GM12875 (cell line): ENCODE measurements around the gene STUB1.
A peak's percentile ranks its signal among the peaks of the same experiment; 100 is the strongest.

ENCODE experiments used
- H3K4me3 ChIP-seq: one replicate; pipeline ENCODE4 v1.5.1; 2011; ENCODE audit warnings: low read depth, low read length, control low read depth
- CTCF ChIP-seq: IDR thresholded peaks from 2 replicates; pipeline ENCODE4 v1.5.1; 2011; ENCODE audit warnings: low read depth, mild to moderate bottlenecking, control low read depth, inconsistent platforms, low read length, moderate library complexity, borderline replicate concordance; ENCODE audit not compliant: insufficient read depth

STUB1 gene

GRCh38 chr16:634996-635395 is 45.2 kb upstream of the STUB1 start:
- peak overlapping the region; percentile 78 for H3K4me3 ChIP-seq
- TF ChIP-seq CTCF, result no peak

- no peak for TF ChIP-seq CTCF
- H3K4me3 ChIP-seq, result peak overlapping the region; percentile 78
Observed at GRCh38 chr16:635573-636205, 44.5 kb upstream of the STUB1 start.

GRCh38 chr16:636206-637080 is 43.8 kb upstream of the STUB1 start, which contains the start of gene METTL26:
METTL26 (minus strand) TSS chr16:636305; CDS start chr16:636290, 15 bp downstream.
- H3K4me3 ChIP-seq, result peak within 1 kb of the TSS; percentile 78
- TF ChIP-seq CTCF, result no peak

DNA sequence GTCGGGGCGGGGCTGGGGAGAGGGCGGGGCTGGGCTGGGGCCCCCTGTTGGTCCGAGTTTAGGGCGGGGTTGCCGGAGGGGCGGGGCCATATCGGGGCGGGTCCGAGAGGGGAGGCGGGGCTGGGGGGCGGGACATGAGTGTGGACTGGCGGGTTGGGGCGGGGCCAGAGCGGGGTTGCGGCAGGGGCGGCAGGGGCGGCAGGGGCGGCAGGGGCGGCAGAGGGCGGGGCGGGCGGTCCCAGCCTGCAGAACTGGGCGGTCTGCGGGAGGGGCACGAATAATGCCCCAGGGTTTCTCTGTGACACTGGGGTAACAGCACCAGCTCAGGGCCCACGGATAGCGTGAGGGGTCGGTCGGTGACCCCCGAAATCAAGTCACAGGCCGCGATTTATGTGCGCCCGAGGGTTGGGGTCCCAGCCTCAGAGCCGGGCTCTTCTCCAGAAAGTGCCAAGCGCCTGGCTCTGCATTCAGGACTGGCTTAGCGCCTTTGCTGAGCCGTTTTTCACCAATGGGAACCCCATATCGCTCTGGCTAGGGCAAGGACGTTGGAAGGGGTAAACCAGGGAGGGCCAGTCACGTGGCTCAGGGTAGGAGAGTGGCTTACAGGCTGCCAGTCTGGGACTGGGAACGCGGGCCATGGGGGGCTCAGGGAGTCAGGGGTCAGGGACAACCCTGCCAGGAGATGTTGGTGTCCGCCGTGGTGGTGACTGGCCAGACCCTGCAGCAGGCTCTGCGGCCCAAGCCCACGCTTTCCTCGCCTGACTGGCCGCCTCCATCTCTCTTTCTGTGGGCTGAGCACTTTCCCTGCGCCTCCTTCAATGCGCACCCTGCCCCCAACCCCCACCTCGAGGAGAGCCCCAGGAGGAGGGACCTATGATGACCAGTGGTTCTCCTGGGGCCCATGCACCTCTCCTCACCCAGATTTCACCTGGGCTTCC is 42.9 kb upstream of the STUB1 start:
- no peak for TF ChIP-seq CTCF
- peak overlapping the region; percentile 78 for H3K4me3 ChIP-seq

- TF ChIP-seq CTCF, result no peak
- no peak overlapping the region for H3K4me3 ChIP-seq
Observed at GRCh38 chr16:638034-638543, 42.1 kb upstream of the STUB1 start.

DNA sequence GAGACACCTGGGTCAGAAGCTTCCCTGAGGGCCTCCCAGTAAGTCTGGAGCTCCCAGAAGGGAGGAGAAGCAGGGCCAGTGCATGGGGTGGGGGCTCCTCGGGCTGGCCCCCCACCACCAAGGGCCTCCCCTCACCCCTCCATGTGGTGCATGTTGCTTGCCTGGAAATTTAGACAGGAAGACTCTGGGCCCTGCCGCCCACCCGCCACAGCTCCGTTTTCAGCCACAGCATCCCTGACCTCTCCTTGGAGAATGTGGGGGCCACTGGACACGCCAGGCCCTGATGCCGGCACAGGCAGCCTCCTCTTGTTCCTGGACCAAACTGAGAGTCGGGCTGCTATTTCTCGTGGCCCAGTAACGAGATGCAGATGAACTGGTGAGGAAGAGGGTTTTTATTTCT is 41.4 kb upstream of the STUB1 start:
- no peak overlapping the region for H3K4me3 ChIP-seq
- no peak for TF ChIP-seq CTCF
